Forelimb muscle (tissue), 1 donor: ENCODE results near the gene PCSK6. TPM values are rescaled to one million over a fixed set of nuclear protein-coding genes. Genes with fewer than 3 reads are reported as not detected.

Experiments used
- DNase-seq: peaks from one replicate; pipeline ENCODE4 v3.0.0-alpha.2; 2013; ENCODE audit warnings: low read depth
- polyA plus RNA-seq: library from polyadenylated mRNA; unstranded; fragments of 120-200 nt; gene quantifications from one replicate; pipeline ENCODE4 v1.2.1, GENCODE V29; 2013; ENCODE audit not compliant: insufficient read length

Gene PCSK6
- polyA plus RNA-seq, 1 donor: 10.2 TPM

GRCh38 chr15:101447168-101447533, 42.4 kb downstream of the PCSK6 start:
- DNase-seq: no peak

GRCh38 chr15:101446518-101447167, 42.9 kb downstream of the PCSK6 start:
- no peak for DNase-seq

DNA sequence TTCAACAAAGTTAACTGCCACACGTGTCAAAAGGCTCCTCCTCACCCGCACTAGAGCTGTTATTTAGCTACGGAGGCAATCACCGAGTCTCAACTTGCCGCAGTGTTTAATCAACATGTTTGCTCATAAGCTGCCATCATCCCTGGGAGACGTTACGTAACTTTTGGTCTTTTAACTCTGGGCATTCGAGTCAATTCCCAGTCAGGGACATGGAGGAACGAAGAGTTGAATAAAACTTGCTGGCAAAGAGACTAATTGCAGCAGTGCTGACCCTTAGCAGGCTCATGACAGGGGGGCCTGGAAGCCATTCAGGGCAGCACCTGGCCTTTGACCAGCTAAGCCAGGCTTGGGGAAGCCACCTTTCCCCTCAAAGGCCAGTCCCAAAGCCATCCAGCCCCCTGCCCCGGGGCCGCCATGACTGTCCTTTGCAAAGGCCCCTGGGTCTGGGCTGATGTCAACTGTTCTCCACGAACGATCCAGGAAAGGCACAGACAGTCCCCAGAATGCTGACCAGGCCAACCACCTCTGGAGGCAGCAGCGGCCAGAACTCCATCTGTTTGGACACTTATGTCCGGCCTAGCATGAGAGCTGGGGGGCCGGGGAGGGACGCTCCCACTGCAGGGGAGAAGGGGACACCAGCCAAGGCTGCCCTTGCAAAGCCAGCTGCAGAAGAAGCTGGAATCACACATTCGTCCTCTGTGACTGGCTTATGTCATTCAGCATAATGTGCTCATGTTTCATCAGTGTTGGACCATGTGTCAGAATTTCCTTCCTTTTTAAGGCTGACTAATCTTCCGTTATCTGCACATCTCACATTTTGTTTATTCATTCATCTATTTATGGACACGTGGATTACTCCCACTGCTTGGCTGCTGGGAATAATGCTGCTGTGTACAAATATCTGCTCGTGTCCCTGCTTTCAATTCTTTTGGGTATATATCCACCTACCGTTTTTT, 43.7 kb downstream of the PCSK6 start:
- no peak for DNase-seq

GRCh38 chr15:101444807-101445508, 44.5 kb downstream of the PCSK6 start:
- no peak for DNase-seq

- no peak for DNase-seq
These were observed 45.5 kb downstream of the PCSK6 start for GRCh38 chr15:101444015-101444414.

GRCh38 chr15:101442272-101442671, 47.2 kb downstream of the PCSK6 start:
- no peak for DNase-seq

DNA sequence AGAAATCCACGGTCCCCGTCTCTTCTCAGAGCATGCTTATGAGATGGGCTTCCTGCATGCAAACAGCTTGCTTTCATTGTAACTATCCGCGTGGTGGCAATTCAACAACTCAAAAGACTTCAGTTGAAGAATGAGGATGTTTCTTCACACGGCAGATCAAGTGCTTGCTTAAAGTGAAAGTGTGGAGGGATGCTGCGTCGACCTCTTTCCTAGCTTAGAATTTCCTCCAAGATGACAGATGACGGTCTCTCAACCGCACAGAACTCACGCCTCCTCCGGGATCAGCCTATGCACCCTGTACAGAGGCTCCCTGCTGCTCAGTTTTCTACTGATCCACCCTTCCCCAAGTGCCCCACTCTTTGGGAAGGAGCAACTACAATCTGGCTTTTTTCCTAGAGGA, 47.8 kb downstream of the PCSK6 start:
- DNase-seq: no peak

- DNase-seq: no peak
These were observed 48.5 kb downstream of the PCSK6 start for GRCh38 chr15:101440846-101441590.

- peak; percentile 77 for DNase-seq
These were observed 49.6 kb downstream of the PCSK6 start for GRCh38 chr15:101439920-101440319.

DNA sequence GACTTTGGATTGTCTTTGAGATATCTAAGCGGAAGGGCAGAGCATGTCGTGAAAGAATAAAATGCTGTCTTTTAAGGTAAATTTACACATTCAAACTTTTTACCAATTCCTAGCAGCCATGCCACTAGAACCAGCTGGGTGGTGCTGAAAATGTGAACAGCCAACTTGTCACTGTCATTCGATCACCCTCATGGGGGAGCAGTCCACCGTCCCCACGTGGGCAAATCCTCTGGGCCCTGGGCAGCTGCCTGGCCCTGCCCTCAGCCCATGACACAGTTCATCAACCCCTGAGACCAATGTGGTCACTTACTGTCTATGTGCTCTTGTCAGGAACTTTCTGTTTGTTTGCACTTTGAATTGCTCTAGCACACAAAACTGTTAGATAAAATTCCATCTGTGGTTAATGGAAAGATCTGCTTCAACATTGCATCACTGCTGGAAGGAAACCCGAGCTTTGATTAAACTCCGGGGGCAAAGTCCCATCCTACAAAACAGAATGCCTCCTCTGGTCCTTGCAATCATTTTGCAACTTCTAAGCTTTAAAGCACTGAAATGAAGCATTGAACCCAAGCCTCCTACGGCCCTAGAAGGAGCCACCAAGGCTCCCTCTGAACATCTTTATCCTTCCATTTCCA, 50.1 kb downstream of the PCSK6 start:
- DNase-seq: no peak

GRCh38 chr15:101438482-101439284, 50.8 kb downstream of the PCSK6 start:
- DNase-seq: no peak

GRCh38 chr15:101437618-101438481, 51.7 kb downstream of the PCSK6 start:
- no peak for DNase-seq

GRCh38 chr15:101437209-101437608, 52.3 kb downstream of the PCSK6 start:
- DNase-seq: no peak

DNA sequence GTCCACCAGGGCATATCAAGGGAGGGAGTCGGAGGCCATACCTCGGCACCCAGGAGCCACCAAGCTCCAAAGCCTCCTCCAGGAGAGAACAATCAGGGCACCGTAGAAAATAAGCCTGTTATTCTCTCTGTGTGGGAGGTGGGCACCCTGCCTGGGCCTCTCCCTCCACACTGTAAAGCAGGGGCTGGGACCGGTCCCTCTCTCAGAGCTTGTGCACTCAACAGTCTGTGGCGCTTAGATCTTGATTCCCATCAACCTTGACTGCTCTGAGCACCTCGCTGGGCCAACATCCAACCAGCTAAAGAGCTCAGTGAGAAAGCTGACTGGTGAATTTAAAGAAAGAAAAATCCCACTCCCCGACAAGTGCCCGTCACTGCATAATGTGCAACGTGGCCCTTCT, 53.0 kb downstream of the PCSK6 start:
- DNase-seq: no peak

DNA sequence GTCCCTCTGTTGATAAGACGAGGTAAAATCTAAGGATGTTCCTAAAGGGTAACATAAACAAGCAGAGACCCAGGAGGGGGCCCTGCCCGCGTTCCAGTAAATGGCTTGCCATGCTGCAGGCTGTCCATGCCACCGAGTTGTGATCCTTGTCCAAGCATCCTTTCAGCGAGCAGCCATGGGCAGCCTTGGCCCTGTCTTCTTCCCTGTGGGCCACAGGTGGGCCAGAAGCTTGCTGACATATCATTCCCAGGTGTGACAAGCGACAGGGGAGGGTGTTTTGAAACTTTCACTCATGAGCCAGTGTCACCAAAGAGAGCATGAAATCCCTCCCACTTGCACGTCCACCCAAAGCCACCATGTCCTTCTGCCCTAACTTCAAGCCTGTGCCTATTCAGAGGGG, 53.7 kb downstream of the PCSK6 start:
- DNase-seq: no peak

GRCh38 chr15:101434032-101434920, 55.2 kb downstream of the PCSK6 start:
- DNase-seq: no peak

DNA sequence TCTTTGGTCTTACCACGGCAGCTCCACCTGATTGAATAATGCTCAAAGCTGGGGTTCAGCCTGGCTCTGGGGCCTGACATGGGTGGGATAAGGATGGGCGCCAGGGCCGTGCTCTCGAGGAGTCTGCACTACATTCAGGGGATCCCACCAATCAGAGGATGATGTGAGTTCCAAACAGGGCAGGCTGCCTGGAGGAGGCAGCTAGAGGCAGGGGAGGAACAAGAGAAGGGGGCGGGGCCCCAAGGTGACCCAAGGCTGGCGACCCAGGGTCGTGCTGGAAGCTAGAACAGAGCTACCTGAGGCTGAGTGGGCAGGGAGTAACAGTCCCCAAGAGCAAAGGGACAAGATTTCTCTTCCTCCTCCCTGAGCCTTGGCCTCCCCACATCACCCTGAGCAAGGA, 56.1 kb downstream of the PCSK6 start:
- no peak for DNase-seq

- DNase-seq: no peak
These were observed 56.5 kb downstream of the PCSK6 start for GRCh38 chr15:101432982-101433381.
